Urinary bladder (tissue), 4 donors: ENCODE results near the gene C3orf85. TPM values are rescaled to one million over a fixed set of nuclear protein-coding genes. Genes with fewer than 3 reads are reported as not detected.

Experiments
- DNase-seq: peaks from one replicate; pipeline ENCODE4 v3.0.0-alpha.2; 2015; ENCODE audit errors: extremely low spot score
- H3K27ac ChIP-seq: one replicate; pipeline ENCODE4 v1.5.1; 2013; ENCODE audit warnings: low read depth, mild to moderate bottlenecking, moderate library complexity
- H3K36me3 ChIP-seq: one replicate; pipeline ENCODE4 v1.6.1; 2013; ENCODE audit warnings: mild to moderate bottlenecking, moderate library complexity; ENCODE audit not compliant: insufficient read depth
- H3K4me1 ChIP-seq: one replicate; pipeline ENCODE4 v1.6.1; 2013; ENCODE audit warnings: mild to moderate bottlenecking, moderate library complexity; ENCODE audit not compliant: insufficient read depth
- H3K4me3 ChIP-seq: one replicate; pipeline ENCODE4 v1.5.1; 2013; ENCODE audit warnings: low read depth, low read length
- WGBS: extraction: QIAGEN DNeasy Blood & Tissue Kit; methylation state at CpG from one replicate; pipeline ENCODE4 v1.1.7; 2013; 5-methylcytosine and 5-hydroxymethylcytosine counted together
- polyA plus RNA-seq: library from polyadenylated mRNA; stranded (reverse); fragments of 200-250 nt; gene quantifications from one replicate; pipeline ENCODE4 v1.2.3, GENCODE V29; 2013
- total RNA-seq: library from RNA; depleted of rRNA; stranded (reverse); fragments of >200 nt; gene quantifications from one replicate; pipeline ENCODE4 v1.2.3, GENCODE V29; 2014
- donor health status: healthy with polysubstance abuse.
- donor health status: healthy.

Gene C3orf85
- total and polyA plus RNA-seq, 2 donors, result not detected

DNA sequence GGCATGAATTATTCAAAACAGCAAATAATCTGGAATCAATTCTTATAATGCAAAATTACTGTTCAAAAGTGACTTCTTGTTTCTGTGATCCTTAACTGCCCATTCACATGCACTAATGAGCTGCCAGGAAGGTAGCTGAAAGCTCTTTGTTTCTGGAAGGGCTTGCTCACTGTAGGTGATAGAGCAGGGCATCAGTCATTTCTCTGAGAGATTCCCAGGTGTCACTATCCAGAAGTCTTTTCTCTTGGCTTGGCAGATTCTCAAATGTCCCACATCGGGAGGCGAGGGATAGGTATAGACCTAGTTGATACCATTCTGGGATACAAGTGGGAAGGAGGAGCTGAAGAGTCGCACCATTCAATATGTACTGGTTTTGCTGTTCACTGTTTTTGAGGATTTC, 35.0 kb downstream of the C3orf85 start:
- WGBS, result 95% methylated on average over 3 of the region's 3 CpGs
- no peak for DNase-seq

DNA sequence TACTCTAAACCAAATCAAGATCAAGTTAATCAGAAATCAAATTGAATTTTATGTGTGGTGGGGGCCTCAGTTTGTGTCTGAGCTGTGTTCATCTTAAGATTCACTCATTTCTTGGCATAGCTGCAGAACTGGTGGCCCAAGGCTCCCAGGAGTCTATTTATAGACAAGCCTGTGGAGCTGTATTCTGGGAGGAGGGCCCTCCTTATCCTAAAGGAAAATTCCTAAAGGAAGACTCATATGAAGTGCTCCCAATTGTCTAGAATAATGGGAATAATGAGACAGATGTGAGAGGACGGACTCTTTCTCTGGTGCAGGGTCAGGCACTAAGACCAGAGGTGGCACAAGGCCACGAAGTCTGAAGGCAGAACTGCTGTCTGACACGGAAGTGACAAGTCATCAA, 38.9 kb downstream of the C3orf85 start:
- Histone ChIP-seq H3K4me3 (no peak overlapping the region), H3K4me1 (no peaks in the 10 kb centered on the region), H3K36me3 (no peaks in the 10 kb centered on the region), H3K27ac (no peak overlapping the region)
- DNase-seq, result no peak
- 82% methylated on average over 3 of the region's 3 CpGs for WGBS

More for the DNA sequence above, 35.0 kb downstream of the C3orf85 start:
- no peaks in the 10 kb centered on the region for H3K36me3 ChIP-seq
- H3K27ac ChIP-seq, result no peak overlapping the region
- H3K4me1 ChIP-seq, result no peaks in the 10 kb centered on the region
- H3K4me3 ChIP-seq, result no peak overlapping the region

DNA sequence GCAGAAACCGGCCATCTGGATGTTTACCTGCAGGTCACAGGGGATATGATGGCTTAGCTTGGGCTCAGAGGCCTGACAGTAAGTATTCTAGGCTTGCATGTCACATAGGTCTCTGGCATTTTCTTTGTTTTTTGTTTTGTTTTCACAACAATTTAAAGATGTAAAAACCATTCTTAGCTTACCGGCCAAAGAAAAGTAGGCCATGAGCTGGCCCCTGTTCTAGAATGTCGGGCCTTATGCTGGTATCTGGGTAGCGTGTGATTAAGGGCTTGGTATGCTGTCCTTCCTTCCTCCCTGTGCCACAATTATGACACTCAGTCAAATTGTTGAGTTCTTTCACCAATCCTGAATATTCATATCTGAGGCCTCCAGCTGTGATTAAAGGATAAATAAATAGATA, 40.2 kb downstream of the C3orf85 start:
- Histone ChIP-seq H3K36me3 (no peaks in the 10 kb centered on the region), H3K4me3 (no peak overlapping the region), H3K27ac (no peak overlapping the region), H3K4me1 (no peaks in the 10 kb centered on the region)
- no peak for DNase-seq
- 93% methylated on average over 4 of the region's 4 CpGs for WGBS

DNA sequence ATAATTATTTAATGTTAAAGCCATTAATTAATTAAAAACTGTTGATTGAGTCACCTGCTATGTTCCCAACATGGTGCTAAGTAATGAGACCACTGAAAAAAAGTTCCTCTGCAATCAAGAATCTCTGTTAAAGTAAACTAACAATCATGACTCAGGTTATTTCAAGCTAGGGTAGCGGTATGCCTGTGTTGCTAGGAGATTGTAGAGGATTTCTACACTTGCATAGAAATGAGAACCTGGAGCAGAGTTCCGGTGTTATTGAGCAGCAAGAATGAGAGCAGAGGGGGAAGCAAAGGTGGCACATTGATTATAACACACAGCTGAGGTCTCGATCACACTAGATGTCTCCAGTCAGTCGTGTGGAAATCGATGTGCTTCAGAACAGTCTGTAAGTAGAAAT, 41.4 kb downstream of the C3orf85 start:
- H3K4me3 ChIP-seq, result no peak overlapping the region
- WGBS, result 89% methylated on average over 5 of the region's 5 CpGs
- H3K36me3 ChIP-seq, result no peaks in the 10 kb centered on the region
- no peak for DNase-seq
- no peaks in the 10 kb centered on the region for H3K4me1 ChIP-seq
- H3K27ac ChIP-seq, result no peak overlapping the region

DNA sequence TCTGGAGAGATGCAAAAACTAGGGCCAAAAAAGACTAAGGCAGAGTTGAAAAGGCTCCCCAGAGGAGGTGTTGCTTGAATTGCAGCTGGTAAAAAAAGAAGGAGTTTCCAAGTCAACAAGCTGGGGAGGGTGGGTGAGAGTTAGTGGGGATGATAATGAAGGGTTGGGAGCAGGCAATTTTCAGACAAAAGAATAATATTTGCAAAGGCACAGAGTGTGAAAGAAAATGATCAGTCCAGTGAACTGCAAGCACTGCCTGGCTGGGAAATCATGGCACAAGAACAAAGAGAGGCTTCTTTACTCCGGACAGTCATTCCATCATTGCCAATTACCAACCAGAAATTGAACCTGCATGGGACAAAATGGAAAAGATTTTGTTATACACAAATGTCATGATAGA, 42.2 kb downstream of the C3orf85 start:
- Histone ChIP-seq H3K4me3 (no peak overlapping the region), H3K36me3 (no peaks in the 10 kb centered on the region), H3K4me1 (no peaks in the 10 kb centered on the region), H3K27ac (no peak overlapping the region)
- no peak for DNase-seq
- 93% methylated on average over 1 of the region's 1 CpG for WGBS

DNA sequence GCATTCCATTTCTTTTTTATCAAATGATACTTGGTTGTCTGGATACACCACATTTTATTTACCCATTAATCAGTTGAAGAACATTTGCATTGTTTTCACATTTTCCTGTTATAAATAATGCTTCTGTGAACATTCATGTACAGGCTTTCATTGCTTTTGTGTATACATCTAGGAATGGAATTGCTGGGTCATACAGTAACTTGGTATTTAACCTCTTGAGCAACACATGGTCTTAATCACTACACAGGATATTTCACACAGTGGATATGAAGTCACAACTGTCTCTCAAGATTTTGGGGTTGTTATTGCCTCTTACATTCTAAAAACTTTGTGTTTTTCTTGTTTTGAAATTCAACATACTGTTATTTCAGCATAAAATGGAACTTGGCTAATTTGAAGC, 48.2 kb downstream of the C3orf85 start:
- Histone ChIP-seq H3K4me3 (no peak overlapping the region), H3K27ac (no peak overlapping the region), H3K36me3 (no peaks in the 10 kb centered on the region), H3K4me1 (no peaks in the 10 kb centered on the region)
- no peak for DNase-seq

DNA sequence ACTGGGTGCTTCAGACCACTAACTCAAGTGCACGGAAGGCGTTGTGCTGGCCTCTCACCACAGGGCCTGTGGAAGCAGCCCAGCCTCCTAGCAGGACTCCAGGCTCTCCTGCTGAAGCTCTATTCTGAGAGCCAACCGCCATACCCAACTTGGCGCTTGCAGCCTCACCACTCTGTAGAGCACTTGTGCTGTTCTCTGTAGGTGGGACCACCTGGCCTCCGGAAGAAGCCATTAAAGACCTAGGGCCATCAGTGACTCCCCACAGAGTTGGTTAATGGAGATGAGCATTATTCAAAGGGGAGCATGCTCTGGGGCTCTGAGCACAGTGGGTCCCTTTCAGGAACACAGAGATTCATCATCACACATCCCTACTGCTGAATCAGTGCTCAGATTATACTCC, 50.9 kb downstream of the C3orf85 start:
- Histone ChIP-seq H3K4me1 (no peaks in the 10 kb centered on the region), H3K4me3 (no peak overlapping the region), H3K36me3 (no peaks in the 10 kb centered on the region), H3K27ac (no peak overlapping the region)
- DNase-seq, result no peak
- 96% methylated on average over 5 of the region's 5 CpGs for WGBS

DNA sequence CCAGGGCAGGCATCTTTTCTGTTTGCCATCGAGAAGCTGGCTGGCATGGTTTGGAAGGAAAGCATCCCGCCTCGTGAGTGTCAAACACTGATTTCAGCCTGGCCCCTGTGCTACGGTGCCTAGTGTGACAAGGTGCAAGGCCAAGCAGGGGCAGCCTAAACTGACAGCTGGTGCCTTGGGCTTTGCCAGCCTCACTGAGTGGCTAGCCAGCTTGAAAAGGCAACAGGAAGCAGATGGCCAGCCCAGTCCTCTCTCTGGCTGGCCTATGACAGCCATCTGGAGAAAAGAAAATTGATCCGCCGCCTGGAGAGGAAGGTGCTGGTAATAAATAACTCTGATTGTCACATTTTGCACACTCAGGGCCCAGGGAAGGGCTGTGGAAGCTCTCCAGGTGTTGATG, 52.2 kb downstream of the C3orf85 start:
- no peaks in the 10 kb centered on the region for H3K36me3 ChIP-seq
- no peaks in the 10 kb centered on the region for H3K4me1 ChIP-seq
- no peak for DNase-seq
- WGBS, result 76% methylated on average over 6 of the region's 6 CpGs
- no peak overlapping the region for H3K4me3 ChIP-seq
- no peak overlapping the region for H3K27ac ChIP-seq

DNA sequence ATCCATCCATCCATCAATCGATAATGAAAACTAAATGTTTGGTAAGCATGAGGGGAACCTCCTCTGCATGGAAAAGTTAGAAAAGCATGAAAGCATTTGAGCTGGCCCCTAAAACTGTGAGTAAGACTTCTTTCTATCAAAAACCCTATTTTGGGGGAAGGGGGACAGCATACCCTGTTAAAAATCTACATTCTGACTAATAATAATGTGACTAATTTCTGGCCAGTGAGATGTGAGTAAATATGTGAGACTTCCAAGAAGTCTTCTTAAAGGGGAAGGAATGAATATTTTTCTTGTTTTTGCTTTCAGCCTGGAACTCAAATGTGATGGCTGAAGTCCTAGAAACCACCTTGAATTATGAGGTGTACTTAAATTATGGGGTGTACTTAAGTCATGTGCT, 54.9 kb downstream of the C3orf85 start:
- WGBS, result 99% methylated on average over 1 of the region's 1 CpG
- Histone ChIP-seq H3K4me3 (no peak overlapping the region), H3K4me1 (no peaks in the 10 kb centered on the region), H3K36me3 (no peaks in the 10 kb centered on the region), H3K27ac (no peak overlapping the region)
- no peak for DNase-seq

DNA sequence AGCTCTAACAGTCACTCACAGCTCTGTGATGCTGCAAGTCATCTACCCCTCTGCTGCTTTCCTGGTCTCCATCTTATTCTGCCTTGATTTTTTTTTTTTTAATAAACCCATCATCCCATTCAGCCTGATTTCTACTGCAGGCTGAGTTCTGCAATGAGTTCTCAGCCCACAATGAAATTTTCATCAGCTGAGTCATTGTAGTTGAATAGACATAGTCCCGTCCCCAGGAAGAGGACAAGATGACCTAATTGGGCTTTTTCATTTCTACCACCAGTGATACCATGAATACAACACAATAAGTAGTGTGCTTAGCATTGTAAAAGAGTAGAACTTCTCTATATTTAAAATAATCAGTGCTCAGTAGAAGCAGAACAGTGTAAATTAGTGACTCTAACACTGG, 59.3 kb downstream of the C3orf85 start:
- WGBS, result 40% methylated on average over 1 of the region's 1 CpG

More for the DNA sequence above, 59.3 kb downstream of the C3orf85 start:
- Histone ChIP-seq H3K4me1 (no peaks in the 10 kb centered on the region), H3K36me3 (no peaks in the 10 kb centered on the region), H3K4me3 (no peak overlapping the region), H3K27ac (no peak overlapping the region)
- no peak for DNase-seq

Other genes starting within 250 kb of the C3orf85 start
- not detected for gene GUCA1C, start 182.8 kb upstream of the C3orf85 start, total RNA-seq
- 0.28 TPM for gene GUCA1C, start 182.8 kb upstream of the C3orf85 start, polyA plus RNA-seq
- 0.90 TPM for gene MORC1, start 18.6 kb upstream of the C3orf85 start, total RNA-seq
- gene MORC1, start 18.6 kb upstream of the C3orf85 start, polyA plus RNA-seq, result 0.46 TPM
- not detected for gene DPPA2, start 179.8 kb downstream of the C3orf85 start, total RNA-seq
- not detected for gene DPPA2, start 179.8 kb downstream of the C3orf85 start, polyA plus RNA-seq
- gene DPPA4, start 200.8 kb downstream of the C3orf85 start, total RNA-seq, result 0.16 TPM
- gene DPPA4, start 200.8 kb downstream of the C3orf85 start, polyA plus RNA-seq, result not detected